ENCODE results near the gene LPAR4.

DNA sequence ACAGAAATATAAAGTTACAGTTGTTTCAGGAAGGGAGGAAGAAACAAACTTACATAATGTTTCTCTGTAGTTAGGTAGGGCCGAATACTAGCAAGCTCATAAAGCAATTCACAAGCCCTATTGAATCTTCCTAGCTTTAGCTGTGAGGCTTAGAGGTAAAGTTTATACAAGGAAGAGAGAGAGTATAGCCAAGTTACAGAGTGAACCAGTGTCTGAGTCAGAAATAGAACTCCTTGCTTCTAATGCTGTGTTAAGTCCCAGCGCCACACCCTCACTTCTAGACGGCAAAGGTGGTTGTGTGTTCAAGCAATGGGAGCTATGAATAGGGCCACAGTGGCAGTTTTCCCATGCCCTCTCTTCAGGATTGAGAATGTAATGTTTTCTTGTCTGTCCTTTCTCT, 6.1 kb downstream of the LPAR4 start:
- TF ChIP-seq, protein P1, sequence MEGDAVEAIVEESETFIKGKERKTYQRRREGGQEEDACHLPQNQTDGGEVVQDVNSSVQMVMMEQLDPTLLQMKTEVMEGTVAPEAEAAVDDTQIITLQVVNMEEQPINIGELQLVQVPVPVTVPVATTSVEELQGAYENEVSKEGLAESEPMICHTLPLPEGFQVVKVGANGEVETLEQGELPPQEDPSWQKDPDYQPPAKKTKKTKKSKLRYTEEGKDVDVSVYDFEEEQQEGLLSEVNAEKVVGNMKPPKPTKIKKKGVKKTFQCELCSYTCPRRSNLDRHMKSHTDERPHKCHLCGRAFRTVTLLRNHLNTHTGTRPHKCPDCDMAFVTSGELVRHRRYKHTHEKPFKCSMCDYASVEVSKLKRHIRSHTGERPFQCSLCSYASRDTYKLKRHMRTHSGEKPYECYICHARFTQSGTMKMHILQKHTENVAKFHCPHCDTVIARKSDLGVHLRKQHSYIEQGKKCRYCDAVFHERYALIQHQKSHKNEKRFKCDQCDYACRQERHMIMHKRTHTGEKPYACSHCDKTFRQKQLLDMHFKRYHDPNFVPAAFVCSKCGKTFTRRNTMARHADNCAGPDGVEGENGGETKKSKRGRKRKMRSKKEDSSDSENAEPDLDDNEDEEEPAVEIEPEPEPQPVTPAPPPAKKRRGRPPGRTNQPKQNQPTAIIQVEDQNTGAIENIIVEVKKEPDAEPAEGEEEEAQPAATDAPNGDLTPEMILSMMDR (IDR thresholded peaks at IDR 0.05) = no peak
- no peak for TF ChIP-seq POLR2A (IDR thresholded peaks at IDR 0.05)
